GM19438 (cell line): Measurements from ENCODE around the gene NOCT.
A peak's percentile ranks its signal among the peaks of the same experiment; 100 is the strongest.
"Not testable (repeated sequence)": the region's sequence is repeated elsewhere in the genome, so short reads cannot be mapped to it uniquely, and the experiment has no call there.

Experiments
- ATAC-seq: cut with Tn5 transposase; IDR thresholded peaks from one replicate; pipeline ENCODE4 v1.9.1; 2021; ENCODE audit warnings: low read depth; ENCODE audit not compliant: unreplicated experiment

Gene NOCT

GRCh38 chr4:139008278-139008677 lies 7.3 kb upstream of the NOCT start:
- ATAC-seq: not testable (repeated sequence)

GRCh38 chr4:139009702-139010101 lies 5.9 kb upstream of the NOCT start:
- ATAC-seq: no peak

GRCh38 chr4:139011225-139011950 lies 4.2 kb upstream of the NOCT start:
- ATAC-seq: no peak

- peak; percentile 3 for ATAC-seq
Observed at GRCh38 chr4:139014371-139015268, 961 bp upstream of the NOCT start.

- ATAC-seq: peak; percentile 41
Observed at GRCh38 chr4:139015948-139016471, 429 bp downstream of the NOCT start.

GRCh38 chr4:139017861-139018260 lies 2.3 kb downstream of the NOCT start:
- ATAC-seq: no peak

- ATAC-seq: no peak
Observed at GRCh38 chr4:139018501-139018900, 2.9 kb downstream of the NOCT start.

- no peak for ATAC-seq
Observed at GRCh38 chr4:139018971-139019758, 3.6 kb downstream of the NOCT start.

GRCh38 chr4:139020384-139020783 lies 4.8 kb downstream of the NOCT start:
- no peak for ATAC-seq

- not testable (repeated sequence) for ATAC-seq
Observed at GRCh38 chr4:139021071-139021470, 5.5 kb downstream of the NOCT start.

GRCh38 chr4:139022835-139023234 lies 7.3 kb downstream of the NOCT start:
- no peak for ATAC-seq

GRCh38 chr4:139024686-139025085 lies 9.1 kb downstream of the NOCT start:
- ATAC-seq: no peak

GRCh38 chr4:139025841-139026240 lies 10.3 kb downstream of the NOCT start:
- ATAC-seq: no peak

- ATAC-seq: no peak
Observed at GRCh38 chr4:139027776-139028175, 12.2 kb downstream of the NOCT start.

GRCh38 chr4:139028191-139028661 lies 12.6 kb downstream of the NOCT start:
- no peak for ATAC-seq

- not testable (repeated sequence) for ATAC-seq
Observed at GRCh38 chr4:139029866-139030363, 14.3 kb downstream of the NOCT start.

- ATAC-seq: peak; percentile 76
Observed at GRCh38 chr4:139030614-139031235, 15.1 kb downstream of the NOCT start.

- no peak for ATAC-seq
Observed at GRCh38 chr4:139035650-139036049, 20.1 kb downstream of the NOCT start.

- no peak for ATAC-seq
Observed at GRCh38 chr4:139036885-139037284, 21.3 kb downstream of the NOCT start.

- no peak for ATAC-seq
Observed at GRCh38 chr4:139038874-139039443, 23.4 kb downstream of the NOCT start.
